Renal pelvis (tissue), 4 donors: ENCODE data around the gene DGCR2. TPM values are rescaled to one million over a fixed set of nuclear protein-coding genes. Genes with fewer than 3 reads are reported as not detected.
"Not testable (repeated sequence)": the region's sequence is repeated elsewhere in the genome, so short reads cannot be mapped to it uniquely, and the experiment has no call there.

Source experiments
- DNase-seq: peaks from one replicate; pipeline ENCODE4 v3.0.0-alpha.2; 2013
- polyA plus RNA-seq, 3 donors: library from polyadenylated mRNA; unstranded; fragments of 120-200 nt; gene quantifications; one replicate each; pipeline ENCODE4 v1.2.1, GENCODE V29; 2013; ENCODE audit not compliant: insufficient read length in 3 of 3

The DGCR2 gene
- polyA plus RNA-seq, 3 donors = 75.2 to 88.1 (median 81.3) TPM

DNA sequence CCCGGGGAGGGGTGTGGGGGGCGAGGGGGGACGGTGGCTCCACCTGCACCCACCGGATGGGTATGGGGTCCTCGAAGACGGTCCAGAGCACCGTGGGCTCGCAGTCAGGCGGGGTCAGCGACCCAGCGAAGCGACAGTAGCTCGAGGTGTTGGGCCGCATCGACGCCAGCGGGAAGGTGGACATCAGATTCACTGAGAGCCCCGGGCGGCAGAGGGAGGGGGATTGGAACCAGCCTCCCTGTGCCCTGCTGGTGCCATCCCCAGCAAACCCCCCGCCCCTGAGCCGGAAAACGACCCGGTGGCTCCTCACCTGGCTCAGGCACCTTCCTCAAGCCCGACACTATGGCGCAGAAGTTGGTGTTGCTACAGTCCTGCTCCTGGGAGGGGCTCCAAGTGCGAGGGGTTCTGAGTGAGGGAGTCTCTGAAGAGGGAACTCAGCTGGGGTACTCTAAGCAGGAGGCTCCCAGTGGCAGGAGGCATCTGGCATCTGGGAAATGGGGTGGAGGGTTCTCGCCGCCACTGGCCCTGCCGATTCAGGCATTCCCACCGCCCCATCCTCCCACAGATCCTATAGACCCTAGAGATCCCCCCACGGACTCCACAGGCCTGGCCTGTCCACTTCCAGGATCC lies 89.9 kb downstream of the DGCR2 start:
- DNase-seq = not testable (repeated sequence)

DNA sequence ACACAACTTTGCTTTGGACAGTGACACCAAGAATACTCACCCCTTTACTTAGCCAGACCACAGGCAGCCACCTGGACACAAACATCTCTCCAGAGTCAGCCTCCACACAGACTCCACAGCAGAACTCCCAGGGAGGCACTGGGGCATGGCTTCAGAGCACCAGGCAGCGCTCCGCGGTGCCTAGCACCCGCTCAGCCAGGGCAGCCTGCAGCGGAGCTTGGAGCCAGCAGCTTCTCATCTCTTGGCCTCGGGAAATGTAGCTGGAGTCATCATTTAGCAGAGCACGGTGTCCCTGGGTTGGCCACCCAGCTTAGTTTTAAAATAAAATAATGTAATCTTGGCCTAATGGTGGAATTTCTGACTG lies 91.3 kb downstream of the DGCR2 start:
- DNase-seq = not testable (repeated sequence)

- DNase-seq = not testable (repeated sequence)
Observed at GRCh38 chr22:19030226-19030888, 91.9 kb downstream of the DGCR2 start.

GRCh38 chr22:19029113-19030103 lies 92.8 kb downstream of the DGCR2 start:
- DNase-seq = not testable (repeated sequence)

- DNase-seq = not testable (repeated sequence)
Observed at GRCh38 chr22:19028060-19028455, 94.2 kb downstream of the DGCR2 start.

DNA sequence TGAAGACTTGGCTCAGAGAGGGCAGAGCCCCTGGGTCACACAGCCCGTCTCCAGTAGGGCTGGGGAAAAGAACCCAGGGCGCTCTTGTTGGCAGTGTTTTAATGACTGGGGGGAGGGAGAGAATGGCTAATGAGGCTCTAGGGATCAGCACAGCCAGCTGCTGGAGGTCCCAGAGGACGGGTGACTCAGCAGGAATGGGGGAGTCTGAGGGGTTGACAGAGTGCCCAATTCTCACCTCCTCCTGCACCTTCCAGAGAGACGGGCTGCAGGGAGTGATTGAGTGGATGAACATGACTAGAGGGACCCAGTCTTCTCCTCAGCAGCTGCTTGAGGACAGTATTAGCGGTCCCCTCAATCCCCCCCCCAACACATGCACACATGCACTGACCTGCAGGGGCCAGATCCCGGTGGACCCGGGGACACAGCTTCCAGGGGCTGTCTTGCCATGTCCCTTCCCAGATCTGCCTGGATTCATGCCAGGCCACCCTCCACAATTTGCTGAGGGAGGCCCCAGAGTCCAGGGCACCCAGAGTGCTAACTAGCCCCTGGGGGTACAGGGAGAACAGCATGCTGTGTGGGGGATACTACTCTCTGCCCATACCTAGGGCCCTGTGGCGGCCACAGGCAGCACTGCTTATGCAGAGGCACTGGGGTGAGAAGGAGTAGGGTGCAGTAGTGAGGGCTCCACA lies 94.7 kb downstream of the DGCR2 start:
- DNase-seq = not testable (repeated sequence)

DNA sequence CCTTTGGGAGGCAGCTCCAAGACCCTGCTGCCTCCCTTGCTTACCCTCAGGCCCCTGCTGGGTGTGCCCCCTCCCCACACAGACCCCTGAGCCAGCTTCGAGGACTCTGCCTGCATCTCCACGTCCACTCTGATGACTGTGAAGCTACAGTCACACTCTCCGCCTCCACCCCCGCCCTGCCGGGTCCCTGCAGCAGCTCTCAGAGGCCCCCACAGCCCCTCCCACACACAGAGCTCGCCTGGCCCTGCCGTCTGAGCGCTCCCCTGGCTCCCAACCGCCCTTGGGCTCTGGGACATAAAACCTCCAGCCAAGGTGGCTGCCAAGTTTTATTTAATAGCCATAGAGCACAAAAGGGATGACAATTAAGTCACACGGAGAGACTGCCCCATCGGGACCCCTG lies 96.1 kb downstream of the DGCR2 start:
- DNase-seq = not testable (repeated sequence)

- not testable (repeated sequence) for DNase-seq
Observed at GRCh38 chr22:19024956-19025489, 97.2 kb downstream of the DGCR2 start.

- not testable (repeated sequence) for DNase-seq
Observed at GRCh38 chr22:19023931-19024330, 98.3 kb downstream of the DGCR2 start.

- no peak for DNase-seq
Observed at GRCh38 chr22:19022755-19023154, 99.5 kb downstream of the DGCR2 start.

DNA sequence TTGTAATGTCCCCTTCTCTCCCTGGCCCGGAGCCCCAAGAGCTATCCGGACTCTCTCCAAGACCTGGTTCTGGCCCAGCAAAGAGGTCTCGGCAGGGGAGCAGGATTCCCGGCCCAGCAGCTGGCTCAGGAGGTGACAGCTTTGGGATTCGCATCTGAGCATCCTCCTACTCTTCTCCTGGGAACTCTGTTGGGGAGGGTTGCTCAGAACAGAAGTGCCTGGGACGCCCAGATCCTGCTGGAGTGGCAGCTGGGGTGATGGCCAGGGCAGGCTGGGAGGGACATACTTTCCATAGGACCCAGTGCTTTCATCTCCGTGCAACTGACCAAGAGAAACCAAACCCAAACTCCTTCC lies 102.6 kb downstream of the DGCR2 start:
- DNase-seq = no peak

DNA sequence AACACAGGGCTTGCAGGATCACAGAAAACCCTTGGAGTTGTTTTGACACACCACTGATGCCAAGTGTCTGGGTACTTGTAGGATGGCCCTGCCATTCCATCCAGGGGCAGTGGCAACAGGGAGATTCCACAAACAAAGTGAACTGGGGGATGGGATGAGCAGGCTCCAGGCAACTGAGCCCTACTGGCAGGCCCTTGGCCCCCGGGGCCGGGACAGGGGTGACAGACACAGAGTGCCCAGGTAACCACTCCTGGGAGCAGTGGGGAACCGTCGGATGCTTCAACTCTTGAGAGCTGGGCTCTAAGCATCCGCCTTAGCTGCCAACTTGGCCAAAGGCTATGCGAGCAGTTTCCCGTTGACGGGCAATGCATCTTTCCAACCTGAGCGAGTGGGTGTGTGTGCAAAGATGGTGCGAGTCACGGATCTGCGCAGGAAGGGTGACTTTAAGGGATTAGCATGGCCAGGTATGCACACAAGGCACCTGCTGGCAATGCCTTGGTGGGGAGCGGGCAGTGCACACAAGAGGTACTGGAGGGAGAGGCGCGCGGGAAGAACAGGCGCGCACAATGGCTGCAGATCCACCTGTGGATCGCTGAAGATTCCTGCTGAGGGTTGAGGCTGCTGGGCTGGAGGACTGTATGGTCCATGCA lies 103.1 kb downstream of the DGCR2 start:
- DNase-seq = no peak

GRCh38 chr22:19018256-19018655 lies 104.0 kb downstream of the DGCR2 start:
- no peak for DNase-seq

DNA sequence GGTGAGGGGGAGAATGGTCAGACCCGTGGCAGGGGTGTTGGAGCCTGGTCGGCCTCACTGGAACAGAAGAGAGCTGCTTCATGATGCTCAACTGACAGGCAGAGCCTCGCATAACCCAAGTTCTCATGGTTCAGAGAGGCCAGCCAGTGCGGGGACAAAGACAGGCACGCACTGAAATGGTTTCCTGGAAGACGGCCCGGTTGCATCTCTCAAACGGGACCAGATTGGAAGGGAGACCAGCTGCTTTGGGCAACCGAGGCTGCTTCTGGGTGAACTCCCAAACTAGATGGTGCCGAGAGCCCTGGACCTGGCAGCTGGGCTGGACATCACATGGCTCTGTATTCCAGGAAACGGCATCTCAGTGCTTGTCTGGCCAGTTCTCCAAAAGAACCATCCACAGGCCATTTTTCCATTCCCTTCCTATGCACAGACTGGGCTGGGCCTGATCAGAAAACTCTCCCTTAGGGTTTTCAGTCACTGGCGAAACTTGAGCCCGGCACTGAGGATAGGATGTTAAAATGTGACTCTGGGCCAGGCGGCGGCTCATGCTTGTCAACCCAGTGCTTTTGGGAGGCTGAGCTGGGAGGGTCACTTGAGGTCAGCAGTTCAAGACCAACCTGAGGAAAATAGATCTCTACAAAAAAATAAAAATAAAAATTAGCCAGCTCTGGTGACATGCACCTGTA lies 106.0 kb downstream of the DGCR2 start:
- DNase-seq = no peak

- DNase-seq = no peak
Observed at GRCh38 chr22:19014886-19015285, 107.3 kb downstream of the DGCR2 start.

GRCh38 chr22:19013881-19014598 lies 108.2 kb downstream of the DGCR2 start:
- not testable (repeated sequence) for DNase-seq

- not testable (repeated sequence) for DNase-seq
Observed at GRCh38 chr22:19013411-19013810, 108.8 kb downstream of the DGCR2 start.

- no peak for DNase-seq
Observed at GRCh38 chr22:19012308-19012986, 109.8 kb downstream of the DGCR2 start.

DNA sequence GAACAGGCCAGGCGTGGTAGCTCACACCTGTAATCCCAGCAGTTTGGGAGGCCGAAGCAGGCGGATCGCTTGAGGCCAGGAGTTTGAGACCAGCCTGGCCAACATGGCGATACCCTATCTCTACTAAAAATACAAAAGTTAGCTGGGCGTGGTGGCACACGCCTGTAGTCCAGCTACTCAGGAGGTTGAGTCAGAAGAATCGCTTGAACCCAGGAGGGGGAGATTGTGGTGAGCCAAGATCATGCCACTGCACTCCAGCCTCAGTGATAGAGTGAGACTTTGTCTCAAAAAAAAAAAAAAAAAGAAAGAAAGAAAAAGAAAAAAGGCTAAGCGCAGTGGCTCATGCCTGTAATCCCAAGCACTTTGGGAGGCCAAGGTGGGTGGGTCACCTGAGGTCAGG lies 110.6 kb downstream of the DGCR2 start:
- not testable (repeated sequence) for DNase-seq
